OCI-LY7 (cell line): ENCODE measurements around the gene CNOT1. TPM values are rescaled to one million over a fixed set of nuclear protein-coding genes. Genes with fewer than 3 reads are reported as not detected.
"Not testable (repeated sequence)": the region's sequence is repeated elsewhere in the genome, so short reads cannot be mapped to it uniquely, and the experiment has no call there.

ENCODE experiments used
- BruUV-seq: library from RNA; stranded (reverse); fragments of 400-500 nt; replicated peaks from 2 replicates; lab custom pipeline; 2021; lab: Mats Ljungman, UMichigan
- CTCF ChIA-PET: fragments of 300-600 bp; sonication (Branson Sonifier 250); formaldehyde crosslinking; loops from one replicate; lab custom pipeline; 2022; ENCODE audit warnings: antibody characterized with exemption; ENCODE audit not compliant: unreplicated experiment; lab: Charles Lee
- POLR2A ChIA-PET: fragments of 300-600 bp; sonication (Branson Sonifier 250); formaldehyde crosslinking; loops from one replicate; lab custom pipeline; 2022; ENCODE audit warnings: antibody characterized with exemption; lab: Charles Lee
- DNase-seq: peaks from one replicate; pipeline ENCODE4 v3.0.0-alpha.2; 2015; ENCODE audit warnings: low spot score
- H2AFZ ChIP-seq: fragments of 200-600 bp; sonication (generic), shearing (Covaris generic); 2 replicates; pipeline ENCODE4 v1.6.1; 2014; ENCODE audit warnings: mild to moderate bottlenecking, antibody characterized with exemption, low read length, moderate library complexity
- H3K27ac ChIP-seq: fragments of 200-600 bp; sonication (generic); 2 replicates; pipeline ENCODE4 v1.5.1; 2014; ENCODE audit warnings: mixed run types, low read depth, mild to moderate bottlenecking, moderate library complexity, low read length, inconsistent platforms; ENCODE audit not compliant: poor library complexity, severe bottlenecking
- H3K36me3 ChIP-seq: fragments of 200-600 bp; sonication (generic); 2 replicates; pipeline ENCODE4 v1.6.1; 2014; ENCODE audit warnings: mild to moderate bottlenecking, antibody characterized with exemption, low read length, moderate library complexity, mixed read lengths; ENCODE audit not compliant: insufficient read depth
- H3K4me1 ChIP-seq: fragments of 200-600 bp; sonication (generic); 2 replicates; pipeline ENCODE4 v1.5.1; 2014; ENCODE audit warnings: mild to moderate bottlenecking, low read length; ENCODE audit not compliant: insufficient read depth, poor library complexity, severe bottlenecking
- H3K4me2 ChIP-seq: fragments of 200-600 bp; sonication (generic); 2 replicates; pipeline ENCODE4 v1.6.1; 2014; ENCODE audit warnings: mild to moderate bottlenecking, low read length
- H3K4me3 ChIP-seq: fragments of 200-600 bp; sonication (generic); 2 replicates; pipeline ENCODE4 v1.5.1; 2014; ENCODE audit warnings: mild to moderate bottlenecking, low read depth, low read length; ENCODE audit not compliant: poor library complexity, severe bottlenecking
- H3K79me2 ChIP-seq: fragments of 200-600 bp; sonication (generic); 2 replicates; pipeline ENCODE4 v1.6.1; 2016; ENCODE audit warnings: low read depth, mild to moderate bottlenecking, low read length, moderate library complexity, mixed read lengths; ENCODE audit not compliant: insufficient read depth
- H3K9me2 ChIP-seq: fragments of 200-600 bp; sonication (generic); 2 replicates; pipeline ENCODE4 v1.6.1; 2016; ENCODE audit warnings: mild to moderate bottlenecking, low read length, mixed read lengths; ENCODE audit not compliant: insufficient read depth
- H3K9me3 ChIP-seq: fragments of 200-600 bp; sonication (generic); 2 replicates; pipeline ENCODE4 v1.6.1; 2014; ENCODE audit warnings: mild to moderate bottlenecking, mixed run types, low read length, mixed read lengths
- H4K20me1 ChIP-seq: fragments of 200-600 bp; sonication (generic); 2 replicates; pipeline ENCODE4 v1.6.1; 2014; ENCODE audit warnings: mild to moderate bottlenecking, antibody characterized with exemption, low read length, moderate library complexity, mixed read lengths; ENCODE audit not compliant: insufficient read depth
- EZH2phosphoT487 ChIP-seq: fragments of 200-600 bp; sonication (generic); IDR thresholded peaks from 2 replicates; pipeline ENCODE4 v1.6.1; 2018; ENCODE audit warnings: low read depth, borderline replicate concordance, mild to moderate bottlenecking, mixed run types, antibody characterized with exemption, low read length, moderate library complexity, mixed read lengths
- intact Hi-C: fragments of 100-400 bp; cut with micrococcal nuclease; formaldehyde crosslinking; loops from one replicate; pipeline ENCODE4 v1.10.0; 2022; ENCODE audit not compliant: unreplicated experiment
- total RNA-seq, 2 experiments: library from RNA; depleted of rRNA in 1 of 2; stranded (reverse); fragments of >200 nt in 1 of 2; shearing (Covaris generic) in 1 of 2; gene quantifications; 2 replicates each; pipeline ENCODE4 v1.2.3, GENCODE V29; 2014 to 2022
- TF ChIP-seq, protein P1 (sequence below): fragments of 200-600 bp; sonication (generic); conservative IDR thresholded peaks from 2 replicates; pipeline ENCODE4 v1.5.1; 2014; ENCODE audit warnings: mild to moderate bottlenecking, antibody characterized with exemption, low read length, moderate library complexity, mixed read lengths

CNOT1 gene
- total RNA-seq, 2 experiments from 2014 or later: 230 to 288 TPM

- no peak overlapping the region for H2AFZ ChIP-seq
- TF ChIP-seq, protein P1, sequence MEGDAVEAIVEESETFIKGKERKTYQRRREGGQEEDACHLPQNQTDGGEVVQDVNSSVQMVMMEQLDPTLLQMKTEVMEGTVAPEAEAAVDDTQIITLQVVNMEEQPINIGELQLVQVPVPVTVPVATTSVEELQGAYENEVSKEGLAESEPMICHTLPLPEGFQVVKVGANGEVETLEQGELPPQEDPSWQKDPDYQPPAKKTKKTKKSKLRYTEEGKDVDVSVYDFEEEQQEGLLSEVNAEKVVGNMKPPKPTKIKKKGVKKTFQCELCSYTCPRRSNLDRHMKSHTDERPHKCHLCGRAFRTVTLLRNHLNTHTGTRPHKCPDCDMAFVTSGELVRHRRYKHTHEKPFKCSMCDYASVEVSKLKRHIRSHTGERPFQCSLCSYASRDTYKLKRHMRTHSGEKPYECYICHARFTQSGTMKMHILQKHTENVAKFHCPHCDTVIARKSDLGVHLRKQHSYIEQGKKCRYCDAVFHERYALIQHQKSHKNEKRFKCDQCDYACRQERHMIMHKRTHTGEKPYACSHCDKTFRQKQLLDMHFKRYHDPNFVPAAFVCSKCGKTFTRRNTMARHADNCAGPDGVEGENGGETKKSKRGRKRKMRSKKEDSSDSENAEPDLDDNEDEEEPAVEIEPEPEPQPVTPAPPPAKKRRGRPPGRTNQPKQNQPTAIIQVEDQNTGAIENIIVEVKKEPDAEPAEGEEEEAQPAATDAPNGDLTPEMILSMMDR: no peak
- TF ChIP-seq EZH2phosphoT487: no peak
- H3K4me3 ChIP-seq: no peak overlapping the region
- no peaks in the 10 kb centered on the region for H4K20me1 ChIP-seq
- no peak overlapping the region for H3K27ac ChIP-seq
- ChIA-PET POLR2A (interaction anchor here (0.6 to 1.4 kb wide), 5 partner anchors 8 to 390 kb away, joined by 3 to 8 read pairs (median 4); no protein-coding TSS in a partner anchor), CTCF (no interaction called here)
- H3K36me3 ChIP-seq: no peaks in the 10 kb centered on the region
- no peak for DNase-seq
- no peaks in the 10 kb centered on the region for H3K9me2 ChIP-seq
- no peaks in the 10 kb centered on the region for H3K4me1 ChIP-seq
- H3K79me2 ChIP-seq: no peaks in the 10 kb centered on the region
- no peaks in the 10 kb centered on the region for H3K9me3 ChIP-seq
- no peak overlapping the region for H3K4me2 ChIP-seq
- no TSS peak for BruUV-seq
- intact Hi-C loops: no loop called here
These were observed 9.6 kb upstream of the CNOT1 start for GRCh38 chr16:58639230-58639629.

DNA sequence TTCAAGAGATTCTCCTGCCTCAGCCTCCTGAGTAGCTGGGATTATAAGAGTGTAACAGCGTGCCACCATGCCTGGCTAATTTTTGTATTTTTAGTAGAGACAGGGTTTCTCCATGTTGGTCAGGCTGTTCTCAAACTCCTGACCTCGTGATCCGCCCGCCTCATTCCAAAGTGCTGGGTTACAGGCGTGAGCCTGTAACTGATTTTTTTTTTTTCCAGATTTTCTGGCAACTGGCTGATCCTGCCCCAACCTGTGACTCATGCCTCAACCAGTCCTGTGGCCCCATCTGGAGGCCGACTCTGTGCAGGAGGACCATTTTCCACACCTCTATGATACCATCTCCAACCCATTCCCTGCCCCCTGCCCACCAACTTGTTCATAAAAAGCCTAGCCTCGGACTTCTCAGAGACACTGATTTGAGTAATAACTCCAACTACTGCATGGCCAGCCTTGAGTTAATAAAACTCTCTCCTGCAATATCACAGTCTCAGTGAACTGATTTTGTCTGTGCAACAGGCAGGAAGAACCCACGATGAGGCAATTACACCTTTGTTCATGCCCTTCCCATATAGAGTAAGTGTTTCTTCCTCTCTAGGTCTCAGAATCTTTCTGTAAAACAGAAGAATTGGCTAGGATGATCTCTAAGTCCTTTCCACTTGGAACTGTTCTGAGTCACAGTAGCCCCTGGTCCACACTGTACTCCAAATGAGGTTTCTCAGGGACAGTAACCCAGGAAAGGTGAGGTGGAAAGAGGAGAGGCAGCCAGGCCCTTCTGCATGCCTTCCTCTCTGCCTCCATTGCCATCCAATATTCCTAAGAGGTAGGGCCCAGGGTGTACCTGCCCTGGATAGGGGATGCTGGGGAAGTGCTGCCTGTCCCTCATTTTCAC, 8.8 kb upstream of the CNOT1 start:
- no peaks in the 10 kb centered on the region for H3K9me3 ChIP-seq
- BruUV-seq: no TSS peak
- POLR2A ChIA-PET: interaction anchor here (0.6 to 1.4 kb wide), 5 partner anchors 9 to 391 kb away, joined by 3 to 8 read pairs (median 4); no protein-coding TSS in a partner anchor
- H3K27ac ChIP-seq: no peak overlapping the region
- no peak for TF ChIP-seq EZH2phosphoT487
- TF ChIP-seq, protein P1: peak; percentile 34
- no peaks in the 10 kb centered on the region for H3K36me3 ChIP-seq
- intact Hi-C loops: no loop called here
- no peak overlapping the region for H2AFZ ChIP-seq
- H3K79me2 ChIP-seq: no peaks in the 10 kb centered on the region
- CTCF ChIA-PET: no interaction called here
- no peak overlapping the region for H3K4me3 ChIP-seq
- H3K4me2 ChIP-seq: no peak overlapping the region
- no peak for DNase-seq
- no peaks in the 10 kb centered on the region for H3K9me2 ChIP-seq
- H3K4me1 ChIP-seq: no peaks in the 10 kb centered on the region
- H4K20me1 ChIP-seq: no peaks in the 10 kb centered on the region

GRCh38 chr16:58637021-58637420, 7.4 kb upstream of the CNOT1 start:
- H3K4me2 ChIP-seq, H3K9me2 ChIP-seq, H3K9me3 ChIP-seq, H3K4me3 ChIP-seq, H2AFZ ChIP-seq, DNase-seq, CTCF ChIA-PET, H3K27ac ChIP-seq, intact Hi-C loops, H3K4me1 ChIP-seq, H4K20me1 ChIP-seq, H3K79me2 ChIP-seq, H3K36me3 ChIP-seq, BruUV-seq: not testable (repeated sequence)
- POLR2A ChIA-PET: interaction anchor here (1.4 kb wide), 1 partner anchor 15 kb away, joined by 5 read pairs; no protein-coding TSS in a partner anchor
